H1 (cell line): ENCODE measurements around the gene CCDC9B. TPM values are rescaled to one million over a fixed set of nuclear protein-coding genes. Genes with fewer than 3 reads are reported as not detected.

ENCODE experiments used
- ASH2L ChIP-seq: fragments of 200-600, 300-600 bp; sonication (generic); IDR thresholded peaks from one replicate; pipeline ENCODE4 v1.7.1; 2017; ENCODE audit warnings: low read length
- CHD1 ChIP-seq: IDR thresholded peaks from 2 replicates; pipeline ENCODE4 v1.6.1; 2012; ENCODE audit warnings: low read depth, low read length, improper control_type of control experiment
- CHD7 ChIP-seq: fragments of 300-600 bp; sonication (generic); IDR thresholded peaks from 2 replicates; pipeline ENCODE4 v1.7.1; 2012; ENCODE audit warnings: low read length, moderate library complexity, mild to moderate bottlenecking, inconsistent platforms; ENCODE audit not compliant: insufficient replicate concordance
- FOSL1 ChIP-seq: IDR thresholded peaks from 2 replicates; pipeline ENCODE4 v1.6.1; 2011; ENCODE audit warnings: mild to moderate bottlenecking, low read depth, low read length, moderate library complexity; ENCODE audit not compliant: insufficient read depth
- MAFK ChIP-seq: IDR thresholded peaks from 2 replicates; pipeline ENCODE4 v1.6.1; 2012; ENCODE audit warnings: low read depth, mild to moderate bottlenecking, improper control_type of control experiment, low read length
- NRF1 ChIP-seq: IDR thresholded peaks from 2 replicates; pipeline ENCODE4 v1.6.1; 2011; ENCODE audit warnings: mild to moderate bottlenecking, low read depth, low read length, improper control_type of control experiment
- POLR2A ChIP-seq, 2 experiments: IDR thresholded peaks; 1 replicate in 1 of 2; 2 replicates in 1 of 2; pipeline ENCODE4 v1.6.1; 2011; ENCODE audit warnings: low read depth in 2 of 2, low read length in 2 of 2, mild to moderate bottlenecking in 2 of 2; ENCODE audit errors: control extremely low read depth in 1 of 2
- RAD21 ChIP-seq, 2 experiments: IDR thresholded peaks in 1 of 2; conservative IDR thresholded peaks in 1 of 2; 2 replicates each; pipeline ENCODE4 v1.6.1; 2011; ENCODE audit warnings: low read depth in 2 of 2, low read length in 2 of 2, improper control_type of control experiment in 1 of 2, inconsistent platforms in 1 of 2, mild to moderate bottlenecking in 1 of 2, moderate library complexity in 1 of 2
- SAP30 ChIP-seq: fragments of 300-600 bp; sonication (generic); IDR thresholded peaks from 2 replicates; pipeline ENCODE4 v1.7.1; 2012; ENCODE audit warnings: low read length, moderate library complexity, mild to moderate bottlenecking, inconsistent platforms; ENCODE audit not compliant: insufficient read depth, insufficient replicate concordance
- polyA plus RNA-seq, 7 experiments: library from polyadenylated mRNA; depleted of rRNA in 3 of 7; stranded (reverse) in 5 of 7; unstranded in 2 of 7; fragments of >200 nt in 5 of 7; fragments of 200-250 nt in 2 of 7; gene quantifications; 1 replicate in 5 of 7; 2 replicates in 1 of 7; 4 replicates in 1 of 7; pipeline versions ENCODE4 v1.2.1 to v1.2.3, GENCODE V29; 2011 to 2013; ENCODE audit warnings: missing spikeins in 2 of 7, mixed read lengths in 2 of 7
- total RNA-seq: library from RNA; stranded (reverse); fragmentation: NEBNext Ultra II Directional; extraction: Animal tissue kit (Norgen Biotek cat#: 25700); gene quantifications from 2 replicates; pipeline ENCODE4 v1.2.1, GENCODE V29; 2021

CCDC9B gene
- total and polyA plus RNA-seq, 2 of the 8 experiments (the other 6 are each of a cell fraction or from before 2014, with no cell fraction given), result 0.45 to 0.78 TPM

DNA sequence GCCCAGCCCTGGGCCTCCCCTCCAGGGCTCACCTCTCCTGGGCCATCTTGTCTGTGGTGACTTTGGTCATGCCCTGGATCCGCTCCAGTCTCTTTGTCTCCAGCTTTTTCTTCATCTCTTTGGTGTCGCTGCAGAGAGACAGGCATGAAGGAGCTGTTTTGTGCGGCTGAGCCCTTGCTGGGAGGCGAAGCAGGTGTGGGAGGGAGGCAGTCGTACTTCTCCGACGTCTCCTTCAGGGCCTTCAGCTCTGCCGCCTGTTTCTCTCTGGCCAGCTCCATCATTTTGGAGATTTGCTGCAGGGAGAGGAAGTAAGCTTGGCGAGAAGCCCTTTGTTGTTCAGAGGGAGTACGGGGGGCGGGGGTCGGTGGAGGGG lies 50.2 kb downstream of the CCDC9B start (continued):
- no peak for TF ChIP-seq CHD7
- no peak for TF ChIP-seq POLR2A (IDR thresholded peaks at IDR 0.05; ENCODE audit: control extremely low read depth in 1 of 2, low read depth in 2 of 2, low read length in 2 of 2)
- no peak for TF ChIP-seq RAD21 (IDR thresholded peaks at IDR 0.05 in 1 of 2, conservative IDR thresholded peaks at IDR 0.05 in 1 of 2; ENCODE audit: low read depth in 2 of 2, low read length in 2 of 2)
- no peak for TF ChIP-seq CHD1
- no peak for TF ChIP-seq FOSL1
- no peak for TF ChIP-seq NRF1
- no peak for TF ChIP-seq ASH2L
- TF ChIP-seq SAP30, result no peak
- TF ChIP-seq MAFK, result no peak
